Uterus (tissue), 2 donors: ENCODE data around the gene SHISAL1.

ENCODE experiments used
- POLR2A ChIP-seq, 2 donors: fragments of 450-650 bp; IDR thresholded peaks; one replicate each; pipeline ENCODE4 v1.6.1; 2016; ENCODE audit warnings: antibody characterized with exemption in 2 of 2, mild to moderate bottlenecking in 1 of 2, moderate library complexity in 1 of 2
- TF ChIP-seq, protein P1 (sequence below), 4 experiments: fragments of 200-600 bp in 2 of 4; fragments of 450-650 bp in 2 of 4; sonication (generic) in 2 of 4; IDR thresholded peaks; one replicate each; pipeline ENCODE4 v1.5.1; 2016 to 2019; ENCODE audit warnings: antibody characterized with exemption in 4 of 4, mild to moderate bottlenecking in 2 of 4, moderate library complexity in 1 of 4

DNA sequence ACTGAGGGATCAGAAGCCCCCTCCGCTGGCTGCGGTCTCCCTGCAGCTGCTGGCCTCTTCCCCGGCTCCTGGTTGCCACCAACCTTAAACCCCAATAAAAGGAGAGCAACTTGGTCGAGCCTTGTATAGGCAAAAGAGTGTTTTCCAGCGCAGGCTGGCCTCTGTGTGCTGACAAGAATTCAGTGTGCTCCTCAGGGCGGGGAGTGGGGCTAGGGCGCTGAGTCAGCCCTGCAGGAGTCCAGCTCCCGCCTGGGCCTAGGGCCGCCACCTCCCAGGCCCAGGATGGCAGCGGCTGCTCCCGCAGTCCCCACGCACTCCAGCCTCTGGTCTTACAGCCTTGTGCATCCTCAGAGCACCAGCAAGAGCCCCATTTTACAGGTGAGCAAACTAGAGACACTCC, at the start of gene SHISAL1:
- TF ChIP-seq, protein P1, sequence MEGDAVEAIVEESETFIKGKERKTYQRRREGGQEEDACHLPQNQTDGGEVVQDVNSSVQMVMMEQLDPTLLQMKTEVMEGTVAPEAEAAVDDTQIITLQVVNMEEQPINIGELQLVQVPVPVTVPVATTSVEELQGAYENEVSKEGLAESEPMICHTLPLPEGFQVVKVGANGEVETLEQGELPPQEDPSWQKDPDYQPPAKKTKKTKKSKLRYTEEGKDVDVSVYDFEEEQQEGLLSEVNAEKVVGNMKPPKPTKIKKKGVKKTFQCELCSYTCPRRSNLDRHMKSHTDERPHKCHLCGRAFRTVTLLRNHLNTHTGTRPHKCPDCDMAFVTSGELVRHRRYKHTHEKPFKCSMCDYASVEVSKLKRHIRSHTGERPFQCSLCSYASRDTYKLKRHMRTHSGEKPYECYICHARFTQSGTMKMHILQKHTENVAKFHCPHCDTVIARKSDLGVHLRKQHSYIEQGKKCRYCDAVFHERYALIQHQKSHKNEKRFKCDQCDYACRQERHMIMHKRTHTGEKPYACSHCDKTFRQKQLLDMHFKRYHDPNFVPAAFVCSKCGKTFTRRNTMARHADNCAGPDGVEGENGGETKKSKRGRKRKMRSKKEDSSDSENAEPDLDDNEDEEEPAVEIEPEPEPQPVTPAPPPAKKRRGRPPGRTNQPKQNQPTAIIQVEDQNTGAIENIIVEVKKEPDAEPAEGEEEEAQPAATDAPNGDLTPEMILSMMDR (IDR thresholded peaks at IDR 0.05): no peak
- TF ChIP-seq POLR2A (IDR thresholded peaks at IDR 0.05): peak in 1 of 2 donors; percentile 14
